ENCODE data around the gene MAPK8IP3. TPM values are rescaled to one million over a fixed set of nuclear protein-coding genes. Genes with fewer than 3 reads are reported as not detected.

The MAPK8IP3 gene
- total RNA-seq, 1 experiment from 2014 or later: 7.1 TPM

DNA sequence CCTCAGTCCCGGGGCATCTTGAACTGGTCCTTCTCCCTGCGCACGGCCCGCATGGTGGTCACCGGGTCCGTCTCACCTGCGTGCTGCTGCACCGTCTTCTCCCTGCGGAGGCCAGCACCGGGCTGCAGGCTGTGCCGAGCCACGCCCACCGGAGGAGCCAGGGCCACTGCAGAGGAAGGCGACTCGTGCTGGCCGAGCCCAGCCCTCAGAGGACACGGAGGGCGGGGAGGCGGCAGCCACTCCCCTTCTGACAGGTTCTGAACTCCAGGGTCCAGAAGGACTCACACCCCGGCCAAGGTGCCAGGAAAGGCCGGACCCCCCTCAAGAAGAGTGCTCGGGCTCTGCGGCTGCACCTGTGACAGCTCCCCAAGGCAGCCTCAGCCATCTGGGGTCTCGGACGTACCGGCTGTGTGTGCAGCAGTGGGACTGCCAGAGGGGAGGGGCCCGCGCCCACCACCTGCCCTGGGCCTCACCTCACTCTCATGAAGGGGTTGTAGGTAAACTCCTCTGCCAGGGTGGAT lies 103.3 kb downstream of the MAPK8IP3 start:
- DNase-seq (ENCODE audit: low read depth): no peak

DNA sequence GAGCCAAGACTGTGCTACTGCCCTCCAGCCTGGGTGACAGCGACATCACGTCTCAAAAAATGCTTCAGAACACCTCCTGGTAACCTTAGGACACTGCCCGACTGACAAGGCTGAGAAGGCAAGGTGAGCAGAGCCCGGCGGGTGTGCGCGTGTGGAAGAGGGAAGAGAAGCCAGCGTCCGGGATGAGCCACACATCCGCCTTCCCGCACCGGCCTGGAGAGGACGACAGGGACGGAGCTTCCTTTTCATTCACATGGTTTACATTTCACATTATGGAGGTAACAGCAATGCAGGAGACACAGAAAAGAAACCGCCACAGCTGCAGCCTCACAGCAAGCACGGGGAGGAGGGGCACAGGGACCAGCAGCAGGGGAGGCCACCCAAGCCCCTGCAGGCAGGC lies 104.1 kb downstream of the MAPK8IP3 start:
- no peak for DNase-seq (ENCODE audit: low read depth)

DNA sequence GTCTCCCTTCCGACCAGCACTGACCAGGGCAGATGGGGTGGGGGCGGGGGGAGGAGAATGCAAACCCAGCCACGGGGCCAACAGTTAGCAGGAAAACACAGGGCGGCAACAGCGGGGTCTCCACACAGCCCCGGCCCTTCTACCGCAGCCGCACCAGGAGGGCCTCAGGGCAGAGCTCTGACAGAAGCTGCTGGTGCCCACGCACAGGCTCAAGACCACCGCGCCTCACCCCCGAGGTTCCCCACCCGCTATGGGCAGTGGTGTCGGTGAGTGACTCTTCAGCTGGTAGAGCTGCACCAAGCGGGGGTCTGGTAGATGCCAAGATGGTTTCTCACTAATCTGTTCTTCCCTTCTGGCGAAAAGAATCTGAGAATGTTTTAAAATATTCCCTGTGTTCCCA lies 104.5 kb downstream of the MAPK8IP3 start:
- DNase-seq (ENCODE audit: low read depth): no peak

DNA sequence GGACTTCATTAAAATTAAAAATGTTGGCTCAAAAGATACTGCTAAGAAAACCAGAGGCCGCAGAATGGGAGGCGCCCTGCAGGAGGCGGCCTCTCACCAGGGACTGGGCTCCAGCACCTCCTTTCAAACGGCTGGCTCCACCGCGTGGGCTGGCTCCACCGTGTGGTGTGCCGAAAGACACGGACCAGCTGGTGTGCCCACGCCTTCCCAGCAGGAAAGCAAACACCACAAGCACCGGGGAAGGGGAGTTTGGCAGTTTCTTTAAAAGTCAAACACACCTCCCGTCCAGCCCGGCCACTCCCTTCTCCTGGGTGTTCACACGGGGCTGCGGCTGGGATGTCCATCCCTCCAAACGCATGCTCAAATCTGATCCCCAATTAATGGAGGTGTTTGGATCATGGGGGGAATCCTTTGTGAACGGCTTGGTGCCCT lies 106.8 kb downstream of the MAPK8IP3 start:
- no peak for DNase-seq (ENCODE audit: low read depth)

DNA sequence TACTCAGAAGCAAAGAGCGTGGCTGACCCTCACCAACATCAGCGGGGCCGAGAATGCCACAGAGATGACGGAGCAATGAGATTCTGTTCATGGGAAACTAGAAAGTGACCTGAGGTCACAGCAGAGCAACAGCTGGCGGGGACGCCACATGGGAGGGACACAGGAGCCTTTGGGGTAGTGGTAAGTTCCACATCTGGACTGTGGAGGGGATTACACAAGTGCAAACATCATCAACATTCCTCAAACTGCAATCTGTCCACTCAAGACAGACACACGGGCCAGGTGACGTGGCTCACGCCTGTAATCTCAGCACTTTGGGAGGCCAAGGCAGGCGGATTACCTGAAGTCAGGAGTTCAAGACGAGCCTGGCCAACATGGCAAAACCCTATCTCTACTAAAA lies 109.5 kb downstream of the MAPK8IP3 start:
- DNase-seq (ENCODE audit: low read depth): no peak

DNA sequence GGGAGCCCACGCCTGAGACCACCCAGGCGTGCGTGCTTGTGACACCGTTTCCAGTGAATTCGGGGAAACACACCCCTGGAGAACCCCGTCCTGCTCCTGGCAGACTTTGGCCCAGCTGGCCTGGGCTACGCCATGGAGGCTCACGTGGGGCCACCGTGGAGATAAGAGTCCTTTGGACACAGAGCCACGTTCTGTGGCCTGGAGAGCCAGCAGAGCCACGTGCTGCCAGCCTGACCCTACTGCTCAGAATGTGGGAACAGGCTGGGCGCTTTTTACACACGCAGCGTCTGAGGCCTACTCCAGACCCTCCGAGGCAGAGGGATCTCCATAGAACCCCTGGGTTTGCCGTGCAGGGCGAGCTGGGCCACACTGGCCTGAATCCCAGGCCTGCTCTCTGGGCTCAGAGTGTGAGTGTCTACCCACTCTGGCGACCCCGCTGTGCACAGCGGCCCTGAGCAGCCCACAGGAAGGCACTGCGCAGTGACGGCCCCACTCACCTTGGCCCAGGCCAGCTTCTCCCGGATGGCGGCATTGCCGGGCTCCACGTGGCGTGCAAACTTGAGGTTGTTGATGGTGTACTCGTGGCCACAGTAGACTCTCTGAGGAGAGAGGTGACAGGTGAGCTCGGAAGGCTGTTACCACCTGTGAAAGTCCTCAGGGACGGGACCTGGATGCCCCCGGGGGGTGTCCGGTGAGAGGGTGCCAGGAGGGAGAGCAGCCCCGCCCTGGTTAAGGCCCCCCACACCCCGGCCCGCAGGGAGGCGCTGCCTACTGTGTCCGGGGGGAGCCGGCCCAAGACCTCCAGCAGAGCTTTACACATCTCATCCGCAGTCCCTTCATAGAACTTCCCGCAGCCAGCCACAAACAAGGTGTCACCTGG lies 110.6 kb downstream of the MAPK8IP3 start:
- DNase-seq (ENCODE audit: low read depth): no peak

DNA sequence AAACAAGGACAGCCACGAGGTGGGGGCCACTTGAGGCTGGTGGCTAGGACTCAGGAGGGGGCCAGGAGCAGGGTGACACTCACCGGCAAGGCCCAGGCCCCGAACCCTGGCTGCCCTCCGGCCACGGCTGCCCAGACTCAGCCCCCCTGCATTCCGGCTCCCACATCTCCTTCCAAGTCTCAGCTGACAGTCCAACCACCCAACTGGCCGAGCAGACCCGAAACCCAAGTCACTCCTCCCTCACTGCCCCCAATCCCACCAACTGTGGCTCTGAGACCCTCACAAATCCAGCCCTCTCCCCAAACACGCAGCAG lies 111.2 kb downstream of the MAPK8IP3 start:
- DNase-seq (ENCODE audit: low read depth): no peak

DNA sequence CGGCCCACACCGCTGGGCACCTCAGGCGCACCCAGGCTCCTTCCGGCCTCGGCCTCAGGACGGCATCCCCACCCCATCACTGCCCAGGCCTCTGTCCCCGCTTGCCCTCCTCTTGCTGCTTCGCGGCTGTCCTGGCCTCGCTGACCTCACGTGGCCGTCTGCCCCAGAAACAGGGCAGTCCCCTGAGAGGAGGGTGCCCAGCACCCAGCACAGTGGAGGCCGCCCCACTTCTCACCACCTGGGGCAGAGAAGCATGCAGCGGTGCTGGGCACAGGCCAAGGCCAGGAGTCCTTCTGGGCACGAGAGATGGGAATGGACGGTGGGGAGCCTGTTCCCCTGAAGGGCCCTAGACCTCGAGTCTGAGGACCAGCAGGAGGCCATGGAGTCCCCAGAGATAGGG lies 111.7 kb downstream of the MAPK8IP3 start:
- no peak for DNase-seq (ENCODE audit: low read depth)

DNA sequence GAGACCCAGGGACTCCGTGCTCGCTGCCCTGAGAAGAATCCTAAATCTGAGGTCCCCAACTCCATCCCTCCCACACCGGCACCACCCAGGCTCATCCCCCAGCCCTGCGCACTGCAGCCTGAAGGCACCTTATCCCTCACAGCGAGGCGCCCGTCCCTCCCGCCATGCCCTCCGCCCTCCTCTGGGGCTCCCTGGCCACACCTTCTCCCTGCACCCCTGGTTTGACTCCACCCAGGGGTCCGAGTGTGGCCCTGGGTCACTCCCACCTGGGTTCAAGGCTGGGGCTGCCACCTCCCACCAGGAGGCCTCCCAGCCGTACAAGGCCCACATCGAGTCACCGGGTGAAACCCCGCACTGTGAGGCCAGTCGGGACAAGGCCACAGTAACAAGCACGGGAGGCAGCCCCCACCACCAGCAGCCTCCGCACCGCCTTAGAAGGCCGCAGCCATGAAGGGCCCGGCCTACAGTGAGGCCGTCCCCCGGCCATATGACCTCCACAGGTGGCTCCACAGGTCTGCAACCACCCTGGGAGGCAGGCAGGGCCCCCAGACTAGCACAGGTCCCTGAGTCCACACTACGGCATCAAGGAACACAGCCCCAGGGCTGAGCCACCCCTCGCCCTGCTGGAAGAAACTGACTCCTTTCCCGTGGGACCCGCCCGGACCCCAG lies 112.3 kb downstream of the MAPK8IP3 start:
- no peak for DNase-seq (ENCODE audit: low read depth)

DNA sequence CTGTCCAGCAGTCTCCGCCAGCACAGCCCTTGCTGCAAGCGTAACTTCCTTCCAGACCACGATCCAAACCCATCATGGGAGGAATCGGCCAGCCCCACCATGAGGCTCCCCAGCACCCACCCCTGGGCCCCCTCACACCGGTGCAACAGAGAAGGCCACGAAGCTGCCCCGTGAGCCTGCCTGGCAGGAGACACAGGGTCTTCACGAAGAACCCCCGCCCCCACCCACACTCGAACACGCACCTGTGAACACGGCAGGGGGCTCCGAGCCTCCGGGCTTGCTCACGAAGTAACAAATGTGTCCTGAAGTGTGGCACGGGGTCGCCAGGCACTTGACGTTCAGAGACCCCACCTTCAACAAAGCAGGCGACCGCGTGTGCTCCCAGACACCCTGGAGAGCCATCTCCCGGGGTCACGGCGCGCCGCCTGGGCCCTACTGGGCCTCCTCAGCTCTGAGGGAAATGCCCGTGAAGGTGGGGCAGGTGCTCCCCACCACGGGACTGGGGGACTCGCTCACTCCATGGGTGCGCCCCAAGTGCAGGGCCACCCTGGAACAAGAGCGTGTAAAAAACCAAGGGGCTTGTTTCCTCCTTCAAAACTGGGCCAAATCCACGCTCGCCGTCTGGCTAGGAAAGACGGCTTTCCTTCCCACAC lies 113.0 kb downstream of the MAPK8IP3 start:
- no peak for DNase-seq (ENCODE audit: low read depth)

DNA sequence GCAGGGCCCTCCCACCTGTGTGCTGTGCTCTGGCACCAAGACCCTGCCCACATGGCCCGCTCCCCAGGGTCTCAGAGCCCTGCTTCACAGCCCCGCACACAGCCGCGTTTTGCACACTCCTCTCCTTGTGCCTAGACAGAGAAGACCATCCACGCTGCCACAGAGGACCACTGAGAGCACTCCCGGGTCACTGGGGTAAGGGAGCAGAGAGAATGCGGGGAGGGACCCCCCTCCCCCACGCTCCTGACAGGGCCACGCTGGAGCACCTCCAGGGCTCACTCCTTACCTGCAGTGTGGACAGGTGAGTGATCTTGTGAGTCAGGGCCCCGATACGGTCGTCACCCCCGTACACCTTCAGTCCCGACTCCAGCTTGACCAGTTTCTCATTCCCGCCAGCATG lies 113.6 kb downstream of the MAPK8IP3 start:
- DNase-seq (ENCODE audit: low read depth): no peak

Other genes with a start within 250 kb of the MAPK8IP3 start
- 44.0 and 84.0 TPM in 2 replicates for gene CLCN7, start 231.2 kb upstream of the MAPK8IP3 start, total RNA-seq (2014; rRNA removed; shearing (Covaris generic))
- not detected in 2 replicates for gene PTX4, start 217.3 kb upstream of the MAPK8IP3 start, total RNA-seq (2014; rRNA removed; shearing (Covaris generic))
- gene TELO2, start 212.8 kb upstream of the MAPK8IP3 start, total RNA-seq (2014; rRNA removed; shearing (Covaris generic)): 15.1 and 16.6 TPM in 2 replicates
- gene TMEM204, start 172.5 kb upstream of the MAPK8IP3 start, total RNA-seq (2014; rRNA removed; shearing (Covaris generic)): not detected in 2 replicates
- gene IFT140, start 94.1 kb upstream of the MAPK8IP3 start, total RNA-seq (2014; rRNA removed; shearing (Covaris generic)): 11.2 and 11.7 TPM in 2 replicates
- gene CRAMP1, start 93.8 kb upstream of the MAPK8IP3 start, total RNA-seq (2014; rRNA removed; shearing (Covaris generic)): 4.9 and 5.9 TPM in 2 replicates
- gene JPT2, start 27.9 kb upstream of the MAPK8IP3 start, total RNA-seq (2014; rRNA removed; shearing (Covaris generic)): 126 and 168 TPM in 2 replicates
- gene NME3, start 65.3 kb downstream of the MAPK8IP3 start, total RNA-seq (2014; rRNA removed; shearing (Covaris generic)): not detected in 2 replicates
- 0.76 and 2.2 TPM in 2 replicates for gene EME2, start 66.6 kb downstream of the MAPK8IP3 start, total RNA-seq (2014; rRNA removed; shearing (Covaris generic))
- 115 and 133 TPM in 2 replicates for gene MRPS34, start 66.9 kb downstream of the MAPK8IP3 start, total RNA-seq (2014; rRNA removed; shearing (Covaris generic))
- gene SPSB3, start 76.4 kb downstream of the MAPK8IP3 start, total RNA-seq (2014; rRNA removed; shearing (Covaris generic)): 25.9 and 29.8 TPM in 2 replicates
- 53.7 and 86.4 TPM in 2 replicates for gene NUBP2, start 76.8 kb downstream of the MAPK8IP3 start, total RNA-seq (2014; rRNA removed; shearing (Covaris generic))
- 0.07 TPM in 1 of 2 replicates, not detected in the other for gene IGFALS, start 87.5 kb downstream of the MAPK8IP3 start, total RNA-seq (2014; rRNA removed; shearing (Covaris generic))
- gene HAGH, start 120.6 kb downstream of the MAPK8IP3 start, total RNA-seq (2014; rRNA removed; shearing (Covaris generic)): 75.7 and 92.6 TPM in 2 replicates
- gene FAHD1, start 121.0 kb downstream of the MAPK8IP3 start, total RNA-seq (2014; rRNA removed; shearing (Covaris generic)): 53.8 and 64.0 TPM in 2 replicates
- gene MEIOB, start 166.0 kb downstream of the MAPK8IP3 start, total RNA-seq (2014; rRNA removed; shearing (Covaris generic)): 1.0 and 1.8 TPM in 2 replicates
- gene HS3ST6, start 212.2 kb downstream of the MAPK8IP3 start, total RNA-seq (2014; rRNA removed; shearing (Covaris generic)): not detected in 2 replicates
- 16.2 and 27.8 TPM in 2 replicates for gene MSRB1, start 237.0 kb downstream of the MAPK8IP3 start, total RNA-seq (2014; rRNA removed; shearing (Covaris generic))
- gene RPL3L, start 248.5 kb downstream of the MAPK8IP3 start, total RNA-seq (2014; rRNA removed; shearing (Covaris generic)): 0.52 TPM in 1 of 2 replicates, not detected in the other